GM20431 (cell line): ENCODE data around the gene DOCK11.
"Not testable (repeated sequence)": the region's sequence is repeated elsewhere in the genome, so short reads cannot be mapped to it uniquely, and the experiment has no call there.

Source experiments
- in situ Hi-C: fragments of 300-500 bp; cut with MseI, MboI; formaldehyde crosslinking; loops from one replicate; pipeline ENCODE4 v1.15.0; 2020; ENCODE audit warnings: low sequenced_read_pairs; ENCODE audit not compliant: unreplicated experiment

The DOCK11 gene

DNA sequence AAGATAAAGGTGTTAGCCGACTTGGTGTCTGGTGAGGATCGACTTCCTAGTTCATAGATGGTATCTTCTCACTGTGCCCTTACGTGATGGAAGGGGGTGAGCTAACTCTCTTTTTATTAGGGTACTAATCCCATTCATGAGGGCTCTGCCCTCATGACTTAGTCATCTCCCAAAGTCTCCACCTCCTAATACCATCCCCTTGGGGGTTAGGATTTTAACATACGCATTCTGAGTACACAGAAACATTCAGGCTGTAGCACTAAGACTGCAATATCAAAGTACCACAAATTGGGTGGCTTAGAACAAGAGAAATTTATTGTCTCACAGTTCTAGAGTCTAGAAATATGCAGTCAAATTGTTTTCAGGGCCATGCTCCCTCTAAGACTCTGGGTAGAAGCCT, 173.8 kb downstream of the DOCK11 start:
- in situ Hi-C loops = no loop called here

DNA sequence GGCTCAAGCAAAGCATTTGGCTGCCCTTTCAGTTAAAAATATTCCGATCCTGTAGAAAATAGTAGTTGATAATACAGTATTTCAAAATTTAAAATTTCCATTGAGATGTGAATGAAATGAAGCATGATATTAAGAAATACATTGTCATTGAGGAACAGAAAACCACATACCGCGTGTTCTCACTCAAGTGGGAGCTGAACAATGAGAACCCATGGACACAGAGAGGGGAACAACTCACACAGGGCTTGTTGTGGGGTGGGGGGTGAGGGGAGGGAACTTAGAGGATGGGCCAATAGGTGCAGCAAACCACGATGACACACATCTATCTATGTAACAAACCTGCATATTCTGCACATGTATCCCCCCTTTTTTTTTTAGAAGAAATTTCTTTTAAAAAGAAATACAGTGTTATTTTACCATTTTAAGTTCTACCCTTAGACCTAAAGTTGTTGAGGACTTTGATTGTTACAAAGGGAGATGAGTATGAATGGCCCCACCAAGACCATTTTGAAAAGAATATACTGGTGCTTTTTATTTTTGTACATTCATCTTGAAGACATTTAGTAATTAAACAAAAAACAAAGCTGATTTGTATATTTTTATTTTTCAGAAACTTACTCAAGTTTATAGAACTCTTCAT, 179.8 kb downstream of the DOCK11 start:
- in situ Hi-C loops = no loop called here

DNA sequence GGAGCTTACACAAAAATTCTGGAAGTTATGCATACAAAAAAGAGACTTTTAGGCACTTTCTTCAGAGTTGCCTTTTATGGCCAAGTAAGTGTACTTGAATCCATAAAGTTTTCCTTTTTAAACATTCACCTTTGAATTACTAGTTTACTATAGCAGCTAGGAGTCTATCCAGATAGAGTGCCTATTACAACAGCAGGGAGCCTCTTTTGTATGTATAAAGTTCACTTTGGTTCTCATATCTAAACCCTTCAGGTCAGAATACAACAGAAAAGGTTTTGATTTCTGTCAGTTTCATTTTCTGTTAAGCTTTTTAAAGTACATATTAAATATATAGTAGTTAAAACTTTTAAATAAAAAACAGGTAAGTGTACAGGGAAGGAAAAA, 180.3 kb downstream of the DOCK11 start:
- in situ Hi-C loops = no loop called here

DNA sequence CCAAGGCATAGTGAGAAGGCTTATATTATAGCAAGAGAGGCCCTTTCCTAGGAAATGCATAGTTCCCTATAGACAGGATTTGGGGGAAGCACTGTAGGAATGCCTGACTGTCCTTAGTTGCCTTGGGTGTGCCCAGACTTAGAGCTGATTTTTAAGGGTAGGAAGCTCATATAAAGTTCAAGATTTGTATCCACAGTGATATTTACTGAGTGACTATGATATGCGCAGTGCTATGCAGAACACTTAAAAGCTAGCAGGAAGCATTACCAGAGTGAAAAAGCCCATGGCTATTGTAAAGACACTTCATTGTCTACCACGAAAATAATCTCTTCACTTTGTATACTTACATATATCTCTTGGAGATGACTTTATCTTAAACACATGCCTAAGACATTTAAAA, 181.7 kb downstream of the DOCK11 start:
- in situ Hi-C loops = no loop called here

DNA sequence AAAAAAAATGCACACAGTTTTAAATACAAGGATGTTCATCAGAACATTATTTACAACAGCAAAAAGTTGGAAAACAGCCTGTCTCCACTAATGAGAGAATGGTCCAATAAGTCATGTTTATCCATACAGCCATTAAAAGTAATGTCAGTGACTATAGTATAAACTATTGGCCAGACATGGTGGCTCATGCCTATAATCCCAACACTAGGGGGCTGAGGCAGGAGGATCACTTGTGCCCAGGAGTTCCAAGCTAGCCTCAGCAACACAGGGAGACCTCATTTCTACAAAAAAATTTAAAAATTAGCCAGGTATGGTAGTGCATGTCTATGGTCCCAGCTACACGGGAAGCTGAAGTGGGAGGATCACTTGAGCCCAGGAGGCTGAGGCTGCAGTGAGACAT, 183.7 kb downstream of the DOCK11 start:
- in situ Hi-C loops = no loop called here

DNA sequence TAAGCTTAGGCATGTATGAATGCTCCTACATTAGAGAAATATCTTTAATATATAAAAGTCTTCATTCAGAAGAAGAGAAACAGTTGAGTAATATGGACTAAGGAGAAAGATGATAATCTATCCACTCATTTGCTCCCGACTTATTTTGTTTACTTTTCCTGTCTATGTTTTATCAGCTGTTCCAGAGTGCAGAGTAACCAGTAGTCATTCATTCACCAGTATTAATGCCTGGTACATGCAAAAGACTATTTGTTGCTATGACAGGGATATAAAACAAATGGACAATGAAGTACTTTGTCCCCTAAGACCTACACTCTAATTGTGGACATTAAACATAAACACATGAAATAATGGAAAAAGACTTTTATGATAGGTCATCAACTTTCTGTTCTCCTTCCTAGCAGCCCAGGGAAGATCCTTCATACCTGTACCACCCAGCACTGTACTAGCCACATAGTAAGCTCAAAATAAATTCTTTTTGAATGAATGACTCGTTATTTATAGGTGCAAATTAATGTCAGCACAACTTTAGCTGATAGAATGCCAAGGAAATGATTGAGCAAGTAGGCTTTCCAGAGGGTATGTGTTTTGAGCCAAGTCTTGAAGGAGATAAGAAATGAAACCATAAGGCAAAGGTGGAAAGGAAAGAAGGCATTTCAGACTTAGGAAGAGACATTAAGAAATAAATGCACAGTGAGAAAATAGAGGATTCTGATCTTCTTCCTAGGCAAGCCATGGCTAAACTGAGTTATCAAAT, 186.8 kb downstream of the DOCK11 start:
- in situ Hi-C loops = no loop called here

DNA sequence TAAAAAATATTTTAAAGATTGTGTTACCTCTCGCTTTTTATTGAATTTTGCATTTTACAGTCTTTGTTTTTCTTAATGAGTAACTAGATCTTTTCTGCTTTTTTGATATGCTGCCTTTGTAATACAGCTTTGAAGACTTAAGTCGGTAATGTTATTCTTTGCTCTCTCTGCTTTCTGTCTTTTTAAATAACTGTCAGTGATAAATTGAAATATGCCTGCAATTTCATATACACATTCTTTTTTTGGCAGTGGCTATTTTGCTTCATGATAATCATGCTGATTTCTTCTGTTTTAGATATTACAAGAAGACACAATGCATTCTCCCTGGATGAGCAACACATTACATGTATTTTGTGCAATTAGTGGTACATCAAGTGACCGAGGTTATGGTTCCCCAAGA, 189.8 kb downstream of the DOCK11 start:
- in situ Hi-C loops = no loop called here

DNA sequence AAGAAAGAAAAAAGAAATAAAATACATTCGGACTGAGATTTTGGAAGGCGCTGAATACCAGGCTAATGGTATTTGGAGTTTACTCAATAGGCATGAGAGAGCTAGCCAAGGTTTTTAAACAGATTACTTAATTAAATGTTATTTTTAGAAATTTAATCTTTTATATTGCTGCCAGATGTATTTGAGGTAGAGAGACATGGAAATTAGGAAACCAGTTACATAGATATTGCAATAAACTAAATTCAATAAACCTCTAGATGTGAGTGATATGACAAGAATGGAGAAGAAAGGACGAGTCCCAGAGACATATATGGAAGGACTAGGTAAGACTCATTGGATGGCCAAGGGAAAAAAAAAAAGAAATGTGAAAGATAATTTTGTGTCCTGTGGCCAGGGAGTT, 193.3 kb downstream of the DOCK11 start:
- in situ Hi-C loops = no loop called here

DNA sequence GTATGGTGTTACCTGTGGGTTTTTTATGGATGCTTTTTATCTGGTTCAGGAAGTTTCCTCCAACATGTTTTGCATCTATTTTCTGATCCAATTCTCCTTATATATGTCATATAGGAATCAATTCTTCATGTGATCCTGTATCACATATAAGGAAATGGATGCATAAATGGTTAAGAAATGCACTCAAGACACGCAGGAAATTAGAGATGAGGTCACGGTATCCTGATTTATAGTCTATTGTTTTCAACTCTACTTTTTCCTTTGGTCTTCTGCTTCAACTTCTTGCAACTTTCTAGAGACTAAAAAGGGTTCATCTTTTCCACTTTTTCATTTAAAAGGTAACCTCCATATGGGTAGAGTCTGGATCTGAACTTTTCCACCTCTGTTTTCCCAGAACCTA, 198.2 kb downstream of the DOCK11 start:
- in situ Hi-C loops = no loop called here

DNA sequence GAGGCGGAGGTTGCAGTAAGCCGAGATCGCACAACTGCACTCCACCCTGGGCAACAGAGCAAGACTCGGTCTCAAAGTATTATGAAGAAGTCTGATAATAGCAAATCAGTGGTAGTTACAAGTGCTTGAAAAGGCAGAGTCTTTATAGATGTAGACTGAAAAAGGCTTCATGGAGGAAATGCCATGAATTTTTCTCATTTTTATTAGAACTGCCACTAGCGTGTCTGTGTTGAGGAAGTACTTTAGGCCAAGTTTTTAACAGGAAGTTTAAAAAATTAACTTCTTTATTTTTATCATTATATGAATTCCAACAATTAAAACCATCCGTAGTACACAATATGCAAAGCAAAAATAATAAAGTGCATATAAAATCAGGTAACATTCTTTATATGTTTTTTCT, 199.0 kb downstream of the DOCK11 start:
- in situ Hi-C loops = no loop called here

DNA sequence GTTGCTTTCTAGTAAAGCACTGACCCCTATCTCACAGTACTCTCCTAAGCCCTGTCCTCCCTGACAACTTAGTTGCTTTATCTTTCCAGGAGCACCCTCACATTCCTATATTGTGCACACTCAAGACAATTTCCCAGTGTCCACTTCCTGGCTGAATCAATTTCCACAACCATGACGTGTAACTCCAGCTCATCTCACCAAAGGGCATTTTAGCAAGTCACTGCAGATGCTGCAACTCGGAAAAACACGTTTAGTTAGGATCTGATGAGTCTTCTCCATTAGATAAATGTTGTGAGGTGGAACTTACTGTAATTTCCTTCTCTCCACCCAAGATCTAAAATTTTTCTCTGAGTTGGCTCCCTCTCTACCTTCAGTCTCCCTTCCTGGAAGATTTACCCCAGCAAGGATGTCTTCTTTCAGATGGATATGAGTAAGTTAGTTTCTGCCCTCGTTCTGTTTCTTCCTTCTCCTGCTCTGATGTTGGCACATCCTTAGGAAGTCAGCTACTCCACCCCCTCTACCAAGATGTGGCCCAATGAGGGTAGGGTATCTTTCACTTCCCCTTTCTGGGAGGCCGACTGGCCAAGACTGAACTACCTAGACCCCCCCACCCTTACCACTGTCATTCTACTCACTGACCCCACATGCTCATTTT, 203.0 kb downstream of the DOCK11 start:
- in situ Hi-C loops = no loop called here

DNA sequence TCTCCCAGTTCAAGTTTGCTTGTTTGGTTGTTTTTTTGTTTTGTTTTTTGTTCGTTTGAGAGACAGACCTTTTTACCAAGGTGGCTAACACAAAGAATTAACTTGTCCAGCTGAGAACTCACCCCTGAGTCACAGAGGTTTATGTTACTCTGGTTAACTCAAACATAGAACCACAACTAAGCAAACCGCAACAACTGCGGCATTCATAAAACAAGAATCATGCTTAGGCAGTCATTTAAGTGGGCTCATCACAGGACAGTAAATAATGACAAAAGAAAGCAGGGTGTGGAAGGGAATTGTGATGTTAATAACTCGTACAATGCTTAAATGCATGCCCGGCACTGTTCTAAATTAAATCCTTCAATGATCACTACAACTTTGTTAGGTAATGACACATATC, 207.1 kb downstream of the DOCK11 start:
- in situ Hi-C loops = no loop called here

DNA sequence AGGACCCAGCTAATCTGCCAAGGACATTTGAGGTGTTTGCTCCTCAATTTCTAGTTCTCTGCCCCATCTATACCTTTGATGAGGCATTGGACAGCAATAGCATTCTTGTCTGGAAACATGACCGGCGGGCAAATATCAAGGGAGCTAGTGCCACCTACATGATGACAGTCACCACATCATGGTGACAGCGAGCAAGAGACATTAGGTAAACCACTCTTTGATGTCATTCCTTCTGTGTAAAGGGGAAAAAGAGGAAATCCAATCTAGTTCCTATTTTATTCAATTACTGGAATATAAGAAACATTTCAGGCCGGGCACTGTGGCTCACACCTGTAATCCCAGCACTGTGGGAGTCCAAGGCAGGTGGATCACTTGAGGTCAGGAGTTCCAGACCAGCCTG, 211.1 kb downstream of the DOCK11 start:
- in situ Hi-C loops = no loop called here

DNA sequence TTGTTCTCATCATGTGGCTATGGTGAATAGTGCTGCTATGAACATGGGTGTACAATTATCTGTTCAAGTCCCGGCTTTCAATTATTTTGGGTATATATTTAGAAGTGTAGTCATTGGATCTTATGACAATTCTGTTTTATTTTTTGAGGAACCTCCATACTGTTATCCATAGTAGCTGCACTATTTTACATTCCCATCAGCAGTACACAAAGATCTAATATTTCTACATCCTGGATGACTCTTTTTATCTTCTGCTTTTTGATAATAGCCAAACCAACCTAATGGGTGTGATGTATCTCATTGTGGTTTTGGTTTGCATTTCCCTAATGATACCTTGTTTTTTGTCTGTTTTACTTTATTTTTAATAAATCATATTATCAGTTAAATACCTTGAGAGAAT, 218.9 kb downstream of the DOCK11 start:
- in situ Hi-C loops = no loop called here

DNA sequence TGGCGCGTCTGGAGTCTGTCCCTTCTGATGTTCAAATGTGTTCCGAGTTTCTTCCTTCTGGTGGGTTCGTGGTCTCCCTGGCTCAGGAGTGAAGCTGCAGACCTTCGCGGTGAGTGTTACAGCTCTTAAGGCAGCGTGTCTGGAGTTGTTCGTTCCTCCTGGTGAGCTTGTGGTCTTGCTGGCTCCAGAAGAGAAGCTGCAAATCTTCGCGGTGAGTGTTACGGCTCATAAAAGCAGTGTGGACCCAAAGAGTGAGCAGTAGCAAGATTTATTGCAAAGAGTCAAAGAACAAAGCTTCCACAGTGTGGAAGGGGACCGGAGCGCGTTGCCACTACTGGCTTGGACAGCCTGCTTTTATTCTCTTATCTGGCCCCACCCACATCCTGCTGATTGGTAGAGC, 220.3 kb downstream of the DOCK11 start:
- in situ Hi-C loops = not testable (repeated sequence)

DNA sequence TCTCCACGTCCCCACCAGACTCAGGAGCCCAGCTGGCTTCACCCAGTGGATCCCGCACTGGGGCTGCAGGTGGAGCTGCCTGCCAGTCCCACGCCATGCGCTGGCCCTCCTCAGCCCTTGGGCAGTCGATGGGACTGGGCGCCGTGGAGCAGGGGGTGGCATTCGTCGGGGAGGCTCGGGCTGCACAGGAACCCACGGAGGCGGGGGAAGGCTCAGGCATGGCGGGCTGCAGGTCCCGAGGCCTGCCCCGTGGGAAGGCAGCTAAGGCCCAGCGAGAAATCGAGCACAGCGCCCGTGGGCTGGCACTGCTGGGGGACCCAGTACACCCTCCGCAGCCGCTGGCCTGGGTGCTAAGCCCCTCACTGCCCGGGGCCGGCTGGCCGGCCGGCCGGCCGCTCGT, 221.2 kb downstream of the DOCK11 start:
- in situ Hi-C loops = not testable (repeated sequence)

DNA sequence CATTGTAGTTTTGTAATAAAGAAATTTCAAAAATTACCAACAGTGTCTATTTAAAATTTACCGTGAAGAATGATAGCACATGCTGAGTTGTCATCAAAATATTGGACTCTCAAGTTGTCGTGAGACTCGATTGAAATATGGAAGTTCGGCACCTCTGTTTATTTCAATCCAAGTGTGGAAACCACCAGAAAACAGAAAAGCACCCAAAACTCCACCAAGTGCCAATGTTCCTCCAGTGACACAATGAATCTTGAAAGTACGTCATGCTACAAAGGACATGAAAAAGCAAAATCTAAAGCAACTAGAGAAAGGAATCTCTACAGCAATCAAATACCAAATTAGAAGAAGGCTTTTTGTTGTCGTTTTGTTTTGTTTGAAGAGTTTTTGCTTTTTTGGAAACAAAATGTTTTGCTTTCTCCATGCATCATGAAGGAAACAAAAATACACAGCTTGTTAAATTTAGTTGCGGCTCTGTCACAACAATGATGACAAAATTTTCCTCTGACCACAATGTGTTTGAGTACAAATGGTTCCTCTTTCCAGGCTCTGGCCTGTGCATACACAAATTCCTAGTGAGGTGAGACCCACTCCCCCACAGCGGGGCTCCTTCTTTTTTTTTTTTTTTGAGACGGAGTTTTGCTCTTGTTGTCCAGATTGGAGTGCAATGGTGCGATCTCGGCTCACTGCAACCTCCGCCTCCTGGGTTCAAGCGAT, 222.2 kb downstream of the DOCK11 start:
- in situ Hi-C loops = no loop called here

DNA sequence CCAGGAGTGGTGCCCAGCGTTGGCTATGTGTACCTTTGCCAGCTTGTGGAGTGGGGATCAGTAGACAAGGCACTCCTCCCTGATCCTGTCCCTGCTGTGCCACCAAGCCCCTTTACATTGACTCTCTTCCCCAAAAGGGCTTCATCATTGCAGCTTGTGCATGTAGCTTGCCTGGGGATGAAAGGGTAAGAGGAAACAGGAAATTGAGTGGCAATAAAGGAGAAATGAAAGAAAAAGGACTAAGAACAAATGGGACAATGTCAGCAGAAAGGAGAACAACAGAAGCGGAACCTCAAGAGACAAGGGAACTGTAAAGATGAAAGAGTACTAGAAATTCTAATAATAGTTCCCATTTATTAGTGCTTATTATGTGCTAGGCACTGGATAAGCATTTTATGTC, 223.1 kb downstream of the DOCK11 start:
- in situ Hi-C loops = no loop called here

DNA sequence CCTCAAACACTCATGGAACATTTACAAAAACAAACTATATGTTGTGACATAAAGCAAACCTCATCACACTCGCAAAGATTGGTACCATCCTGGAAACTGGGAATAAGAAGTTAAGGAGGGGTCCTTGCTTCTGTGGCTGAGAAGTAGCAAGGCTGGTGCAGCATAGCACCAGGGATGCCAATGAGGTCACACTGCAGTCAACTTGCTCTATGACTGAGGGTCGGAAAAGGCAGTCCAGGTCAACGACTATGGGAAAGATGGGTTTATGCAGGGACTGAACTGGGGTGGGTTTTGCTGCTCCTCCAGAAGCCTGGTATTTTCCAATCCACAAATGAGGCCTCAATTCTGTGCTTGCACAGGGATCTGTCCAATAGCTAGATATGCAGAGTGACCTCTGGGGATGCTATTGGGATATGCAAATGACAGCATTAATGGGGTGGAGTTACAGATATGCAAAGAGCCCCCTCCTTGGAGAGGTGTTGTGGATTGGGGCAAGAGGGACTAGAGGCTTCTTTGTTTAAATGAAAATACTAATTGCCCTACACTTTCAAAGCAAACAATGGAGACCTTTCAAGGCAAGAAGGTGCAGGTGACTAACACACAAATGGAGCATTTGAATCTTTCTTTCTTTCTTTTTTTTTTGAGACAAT, 224.6 kb downstream of the DOCK11 start:
- in situ Hi-C loops = no loop called here

DNA sequence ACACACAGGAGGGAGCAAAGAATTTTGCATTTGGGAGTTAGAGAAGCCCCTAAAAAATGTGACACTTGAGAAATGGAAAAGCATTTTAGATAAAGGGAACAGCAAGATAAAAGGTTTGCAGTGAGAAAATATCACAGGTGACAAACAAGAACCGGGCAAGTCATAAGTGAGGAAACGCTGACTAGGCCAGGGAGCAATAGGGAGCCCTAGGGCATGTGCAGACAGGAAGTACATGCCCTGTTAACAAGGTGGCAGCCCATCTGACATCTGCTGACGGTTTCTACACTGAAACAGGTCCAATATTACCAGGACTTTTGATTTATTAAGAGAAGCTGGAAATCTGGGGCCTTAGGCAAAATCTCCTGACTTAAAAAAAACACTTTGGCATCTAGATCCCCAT, 227.8 kb downstream of the DOCK11 start:
- in situ Hi-C loops = no loop called here
